Stomach (tissue), 4 donors: ENCODE data around the gene TEX10.

Experiments
- CTCF ChIP-seq, 7 experiments: fragments of 450-650 bp in 4 of 7; fragments of 200-600 bp in 3 of 7; sonication (generic) in 3 of 7; IDR thresholded peaks; one replicate each; pipeline ENCODE4 v1.5.1; 2016 to 2019; ENCODE audit warnings: antibody characterized with exemption in 7 of 7, control low read depth in 2 of 7, mild to moderate bottlenecking in 1 of 7
- EP300 ChIP-seq: sonication (generic); formaldehyde crosslinking; IDR thresholded peaks from one replicate; pipeline ENCODE4 v1.6.1; 2017; ENCODE audit warnings: antibody characterized with exemption
- POLR2A ChIP-seq, 4 donors: fragments of 450-650 bp; IDR thresholded peaks; one replicate each; pipeline ENCODE4 v1.6.1; 2016; ENCODE audit warnings: antibody characterized with exemption in 4 of 4, control low read depth in 2 of 4, mild to moderate bottlenecking in 1 of 4, moderate library complexity in 1 of 4
- POLR2AphosphoS5 ChIP-seq, 3 donors: sonication (generic); formaldehyde crosslinking; IDR thresholded peaks; one replicate each; pipeline ENCODE4 v1.6.1; 2016; ENCODE audit warnings: antibody characterized with exemption in 3 of 3

GRCh38 chr9:100397529-100398266 lies 45.0 kb upstream of the TEX10 start:
- no peak for TF ChIP-seq CTCF (IDR thresholded peaks at IDR 0.05)
- TF ChIP-seq POLR2A (IDR thresholded peaks at IDR 0.05), result no peak
- no peak for TF ChIP-seq POLR2AphosphoS5 (IDR thresholded peaks at IDR 0.05)
- TF ChIP-seq EP300, result no peak
